ENCODE data around the gene POLA1.

POLA1 gene

DNA sequence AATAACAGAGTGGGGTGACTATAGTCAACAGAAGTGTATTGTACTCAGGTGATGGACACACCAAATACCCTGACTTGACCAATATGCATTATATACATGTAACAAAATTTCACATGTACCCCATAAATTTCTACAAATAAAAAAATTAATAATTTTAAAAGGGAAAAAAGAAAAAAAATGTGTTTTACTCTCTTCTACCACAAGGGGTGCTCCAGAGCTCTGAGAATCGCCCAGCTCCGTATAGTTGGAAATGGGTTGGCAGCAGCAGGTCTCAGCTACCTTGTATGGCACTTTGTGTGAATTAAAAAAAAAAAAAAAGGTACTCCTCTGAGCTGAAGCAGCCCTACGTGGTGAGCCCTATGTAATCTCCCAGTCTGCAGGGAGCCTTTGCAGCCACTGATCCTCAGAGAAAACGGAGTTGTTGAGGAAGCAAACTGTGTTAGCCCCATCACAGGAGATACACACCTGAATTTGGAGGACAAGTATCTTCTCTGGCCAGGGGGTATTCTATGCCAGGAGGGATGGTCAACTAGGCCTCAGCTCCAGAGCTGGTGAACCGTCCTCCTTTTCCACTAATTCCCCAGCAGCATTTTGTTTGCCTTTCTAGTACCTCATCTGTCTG is 17.2 kb upstream of the POLA1 start:
- Histone ChIP-seq H3K27ac (ENCODE audit: extremely low read depth, low read depth, low read length) (no peak overlapping the region), H3K4me3 (ENCODE audit: low read depth, low read length) (no peak overlapping the region), H3K9me3 (ENCODE audit: control insufficient read depth, insufficient read depth, low read depth, low read length) (no peaks in the 10 kb centered on the region), H3K4me1 (ENCODE audit: control insufficient read depth, insufficient read depth, low read length) (no peaks in the 10 kb centered on the region), H3K36me3 (ENCODE audit: control insufficient read depth in 2 of 2, insufficient read depth in 1 of 2, low read length in 2 of 2) (no peaks in the 10 kb centered on the region)
- CTCF ChIA-PET = interaction anchor here (0.6 to 2.0 kb wide), 19 partner anchors 9 to 445 kb away, joined by 3 to 11 read pairs (median 3); no protein-coding TSS in a partner anchor
- POLR2A ChIA-PET = no interaction called here
- TF ChIP-seq, protein P1, sequence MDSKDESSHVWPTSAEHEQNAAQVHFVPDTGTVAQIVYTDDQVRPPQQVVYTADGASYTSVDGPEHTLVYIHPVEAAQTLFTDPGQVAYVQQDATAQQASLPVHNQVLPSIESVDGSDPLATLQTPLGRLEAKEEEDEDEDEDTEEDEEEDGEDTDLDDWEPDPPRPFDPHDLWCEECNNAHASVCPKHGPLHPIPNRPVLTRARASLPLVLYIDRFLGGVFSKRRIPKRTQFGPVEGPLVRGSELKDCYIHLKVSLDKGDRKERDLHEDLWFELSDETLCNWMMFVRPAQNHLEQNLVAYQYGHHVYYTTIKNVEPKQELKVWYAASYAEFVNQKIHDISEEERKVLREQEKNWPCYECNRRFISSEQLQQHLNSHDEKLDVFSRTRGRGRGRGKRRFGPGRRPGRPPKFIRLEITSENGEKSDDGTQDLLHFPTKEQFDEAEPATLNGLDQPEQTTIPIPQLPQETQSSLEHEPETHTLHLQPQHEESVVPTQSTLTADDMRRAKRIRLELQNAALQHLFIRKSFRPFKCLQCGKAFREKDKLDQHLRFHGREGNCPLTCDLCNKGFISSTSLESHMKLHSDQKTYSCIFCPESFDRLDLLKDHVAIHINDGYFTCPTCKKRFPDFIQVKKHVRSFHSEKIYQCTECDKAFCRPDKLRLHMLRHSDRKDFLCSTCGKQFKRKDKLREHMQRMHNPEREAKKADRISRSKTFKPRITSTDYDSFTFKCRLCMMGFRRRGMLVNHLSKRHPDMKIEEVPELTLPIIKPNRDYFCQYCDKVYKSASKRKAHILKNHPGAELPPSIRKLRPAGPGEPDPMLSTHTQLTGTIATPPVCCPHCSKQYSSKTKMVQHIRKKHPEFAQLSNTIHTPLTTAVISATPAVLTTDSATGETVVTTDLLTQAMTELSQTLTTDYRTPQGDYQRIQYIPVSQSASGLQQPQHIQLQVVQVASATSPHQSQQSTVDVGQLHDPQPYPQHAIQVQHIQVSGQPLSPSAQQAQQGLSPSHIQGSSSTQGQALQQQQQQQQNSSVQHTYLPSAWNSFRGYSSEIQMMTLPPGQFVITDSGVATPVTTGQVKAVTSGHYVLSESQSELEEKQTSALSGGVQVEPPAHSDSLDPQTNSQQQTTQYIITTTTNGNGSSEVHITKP (tag by site-specific recombination; IDR thresholded peaks at IDR 0.05) = no peak
- TF ChIP-seq ZNF660 (tag by site-specific recombination; IDR thresholded peaks at IDR 0.05) = 0 out of 2 replicates have a peak, but pooled peaks have one; percentile 13
- TF ChIP-seq ZNF211 (tag by site-specific recombination; IDR thresholded peaks at IDR 0.05; ENCODE audit: low read depth) = no peak
- TF ChIP-seq TSHZ1 (tag by site-specific recombination; IDR thresholded peaks at IDR 0.05; ENCODE audit: borderline replicate concordance) = no peak

DNA sequence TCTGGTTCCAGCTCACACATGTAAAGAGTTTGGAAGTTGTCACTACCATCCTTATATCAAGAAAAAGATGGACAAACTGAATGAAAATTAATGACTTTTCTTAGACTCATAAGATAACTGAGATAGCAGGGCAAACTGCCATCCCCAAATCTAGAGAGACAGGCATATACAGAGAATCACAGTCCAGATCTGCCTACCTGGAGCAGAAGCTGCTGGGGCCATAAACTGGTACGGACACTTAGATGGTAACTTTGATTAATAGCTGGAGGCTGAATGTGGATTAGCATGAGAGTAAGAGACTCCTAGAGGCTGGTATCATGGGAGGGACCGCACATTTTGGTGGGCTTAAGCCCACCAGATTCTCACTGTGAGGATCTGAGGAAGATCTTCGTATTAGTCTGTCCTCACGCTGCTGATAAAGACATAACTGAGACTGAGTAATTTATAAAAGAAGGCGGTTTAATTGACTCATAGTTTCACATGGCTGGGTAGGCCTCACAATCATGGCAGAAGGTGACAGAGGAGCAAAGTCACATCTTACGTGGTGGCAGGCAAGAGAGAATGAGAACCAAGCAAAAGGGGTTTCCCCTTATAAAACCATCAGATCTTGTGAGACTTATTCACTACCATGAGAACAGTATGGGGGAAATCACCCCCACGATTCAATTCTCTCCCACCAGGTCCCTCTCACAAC is 10.8 kb upstream of the POLA1 start:
- Histone ChIP-seq H3K4me3 (ENCODE audit: low read depth, low read length) (no peak overlapping the region), H3K36me3 (ENCODE audit: control insufficient read depth in 2 of 2, insufficient read depth in 1 of 2, low read length in 2 of 2) (no peaks in the 10 kb centered on the region), H3K27ac (ENCODE audit: extremely low read depth, low read depth, low read length) (no peak overlapping the region), H3K4me1 (ENCODE audit: control insufficient read depth, insufficient read depth, low read length) (no peaks in the 10 kb centered on the region), H3K9me3 (ENCODE audit: control insufficient read depth, insufficient read depth, low read depth, low read length) (no peaks in the 10 kb centered on the region)
- no peak for TF ChIP-seq AEBP2 (tag by site-specific recombination; IDR thresholded peaks at IDR 0.05; ENCODE audit: borderline replicate concordance)
- ChIA-PET CTCF (interaction anchor here (0.9 kb wide), 1 partner anchor 10 kb away, joined by 3 read pairs; no protein-coding TSS in a partner anchor), POLR2A (no interaction called here)

DNA sequence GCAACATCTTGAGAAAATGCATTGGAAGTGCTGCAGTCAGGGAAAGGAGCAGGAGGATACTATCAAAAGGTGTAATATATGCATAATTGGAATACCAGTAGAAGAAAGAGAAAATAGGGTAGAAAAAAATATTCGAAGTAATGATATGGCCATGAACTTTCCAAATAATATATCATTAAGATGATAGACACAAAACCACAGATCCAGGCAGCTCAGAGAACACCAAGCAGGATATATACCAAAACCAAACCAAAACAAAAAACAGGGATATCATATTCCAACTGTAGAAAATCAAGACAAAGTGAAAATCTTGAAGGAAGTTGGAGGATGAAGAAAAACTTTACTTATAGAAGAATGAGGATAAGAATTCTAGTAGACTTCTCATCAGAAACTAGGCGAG is 9.7 kb upstream of the POLA1 start:
- Histone ChIP-seq H3K27ac (ENCODE audit: extremely low read depth, low read depth, low read length) (no peak overlapping the region), H3K9me3 (ENCODE audit: control insufficient read depth, insufficient read depth, low read depth, low read length) (no peaks in the 10 kb centered on the region), H3K4me1 (ENCODE audit: control insufficient read depth, insufficient read depth, low read length) (no peaks in the 10 kb centered on the region), H3K4me3 (ENCODE audit: low read depth, low read length) (no peak overlapping the region), H3K36me3 (ENCODE audit: control insufficient read depth in 2 of 2, insufficient read depth in 1 of 2, low read length in 2 of 2) (no peaks in the 10 kb centered on the region)
- ChIA-PET CTCF (no interaction called here), POLR2A (no interaction called here)
- TF ChIP-seq ZNF133 (tag by site-specific recombination; IDR thresholded peaks at IDR 0.05) (peak; percentile 41; the same call in 1 of the 2 replicates), ZNF558 (tag by site-specific recombination; IDR thresholded peaks at IDR 0.05) (peak; percentile 95), ZBTB10 (tag by site-specific recombination; IDR thresholded peaks at IDR 0.05) (no peak)
